Gastrocnemius medialis (tissue), 4 donors: ENCODE measurements around the gene RALGPS2. TPM values are rescaled to one million over a fixed set of nuclear protein-coding genes. Genes with fewer than 3 reads are reported as not detected.
"Not testable (repeated sequence)": the region's sequence is repeated elsewhere in the genome, so short reads cannot be mapped to it uniquely, and the experiment has no call there.

Experiments
- ATAC-seq, 2 donors: fragments of 150-250 bp; one replicate each; pipeline ENCODE4 v1.9.1; 2016
- DNase-seq, 2 donors: peaks; one replicate each; pipeline ENCODE4 v3.0.0-alpha.2; 2019
- H3K27ac ChIP-seq, 4 donors: fragments of 200-600 bp; sonication (generic); 1 replicate in 1 of 4; 2 replicates in 3 of 4; pipeline ENCODE4 v1.5.1; 2016 to 2018; ENCODE audit warnings: mild to moderate bottlenecking in 2 of 4, moderate library complexity in 1 of 4
- H3K27me3 ChIP-seq, 3 donors: fragments of 200-600 bp; sonication (generic) in 2 of 3; 1 replicate in 1 of 3; 2 replicates in 2 of 3; pipeline versions ENCODE4 v1.5.1 to v1.6.0; 2016 to 2019; ENCODE audit warnings: mild to moderate bottlenecking in 1 of 3, moderate library complexity in 1 of 3
- H3K36me3 ChIP-seq, 2 donors: fragments of 200-600 bp; sonication (generic) in 1 of 2; one replicate each; pipeline ENCODE4 v1.5.1; 2017 to 2018
- H3K4me1 ChIP-seq, 2 donors: fragments of 200-600 bp; sonication (generic) in 1 of 2; one replicate each; pipeline ENCODE4 v1.5.1; 2016 to 2017; ENCODE audit warnings: mild to moderate bottlenecking in 2 of 2
- H3K4me3 ChIP-seq, 4 donors: fragments of 200-600 bp; sonication (generic) in 3 of 4; 1 replicate in 1 of 4; 2 replicates in 3 of 4; pipeline ENCODE4 v1.5.1; 2016 to 2019; ENCODE audit warnings: mild to moderate bottlenecking in 2 of 4
- H3K9me3 ChIP-seq, 3 donors: fragments of 200-600 bp; sonication (generic) in 2 of 3; 1 replicate in 1 of 3; 2 replicates in 2 of 3; pipeline ENCODE4 v1.5.1; 2016 to 2019
- CTCF ChIP-seq, 5 experiments: fragments of 450-650 bp in 3 of 5; fragments of 200-600 bp in 2 of 5; sonication (generic) in 2 of 5; IDR thresholded peaks in 4 of 5; conservative IDR thresholded peaks in 1 of 5; 1 replicate in 4 of 5; 2 replicates in 1 of 5; pipeline ENCODE4 v1.5.1; 2016 to 2019; ENCODE audit warnings: antibody characterized with exemption in 5 of 5, mild to moderate bottlenecking in 3 of 5, moderate library complexity in 3 of 5
- POLR2A ChIP-seq, 2 donors: fragments of 450-650 bp; IDR thresholded peaks; one replicate each; pipeline ENCODE4 v1.6.1; 2017; ENCODE audit warnings: antibody characterized with exemption in 2 of 2, mild to moderate bottlenecking in 2 of 2, moderate library complexity in 2 of 2
- in situ Hi-C, 4 donors: fragments of 200-750 bp; cut with MboI; loops; one replicate each; pipeline versions ENCODE4 v1.15.0 to v1.8.0; 2017; ENCODE audit warnings: low sequenced_read_pairs in 4 of 4
- intact Hi-C: fragments of 100-400 bp; cut with DNase I; formaldehyde crosslinking; loops from one replicate; pipeline ENCODE4 v1.15.1; 2023; ENCODE audit warnings: low total_unique reads
- total RNA-seq, 4 donors: library from RNA; depleted of rRNA; stranded (reverse); fragments of >200 nt; gene quantifications; one replicate each; pipeline versions ENCODE4 v1.1.0 to v1.2.3, GENCODE V29; 2016

The RALGPS2 gene
- total RNA-seq, 4 donors from 2014 or later: 1.1 to 6.5 (median 2.5) TPM

- no peaks in the 10 kb centered on the region for H3K9me3 ChIP-seq
- DNase-seq: no peak
- no peak overlapping the region for H3K27ac ChIP-seq
- intact Hi-C loops: no loop called here
- no peaks in the 10 kb centered on the region for H3K36me3 ChIP-seq
- no peaks in the 10 kb centered on the region for H3K27me3 ChIP-seq
- no peaks in the 10 kb centered on the region for H3K4me1 ChIP-seq
- H3K4me3 ChIP-seq: no peak overlapping the region
- TF ChIP-seq CTCF (IDR thresholded peaks at IDR 0.05 in 4 of 5, conservative IDR thresholded peaks at IDR 0.05 in 1 of 5) (no peak), POLR2A (IDR thresholded peaks at IDR 0.05) (no peak)
- in situ Hi-C loops: no loop called here
- no peak for ATAC-seq
These were observed 96.3 kb downstream of the RALGPS2 start for GRCh38 chr1:178821134-178821866.

- no peak for TF ChIP-seq CTCF (IDR thresholded peaks at IDR 0.05 in 4 of 5, conservative IDR thresholded peaks at IDR 0.05 in 1 of 5)
- TF ChIP-seq POLR2A (IDR thresholded peaks at IDR 0.05): no peak
- DNase-seq: no peak
- Histone ChIP-seq H3K27ac (no peak overlapping the region), H3K4me3 (no peak overlapping the region), H3K27me3 (no peaks in the 10 kb centered on the region), H3K4me1 (no peaks in the 10 kb centered on the region), H3K36me3 (no peaks in the 10 kb centered on the region), H3K9me3 (no peaks in the 10 kb centered on the region)
- no peak for ATAC-seq
- in situ Hi-C loops: no loop called here
- intact Hi-C loops: no loop called here
These were observed 100.1 kb downstream of the RALGPS2 start for GRCh38 chr1:178825167-178825566.

- TF ChIP-seq POLR2A (IDR thresholded peaks at IDR 0.05): no peak
- TF ChIP-seq CTCF (IDR thresholded peaks at IDR 0.05 in 4 of 5, conservative IDR thresholded peaks at IDR 0.05 in 1 of 5): no peak
- no peak for DNase-seq
- in situ Hi-C loops: no loop called here
- H3K4me1 ChIP-seq: no peaks in the 10 kb centered on the region
- H3K27ac ChIP-seq: no peak overlapping the region
- intact Hi-C loops: no loop called here
- H3K9me3 ChIP-seq: no peaks in the 10 kb centered on the region
- no peaks in the 10 kb centered on the region for H3K27me3 ChIP-seq
- H3K36me3 ChIP-seq: no peaks in the 10 kb centered on the region
- no peak overlapping the region for H3K4me3 ChIP-seq
- ATAC-seq: no peak
These were observed 119.4 kb downstream of the RALGPS2 start for GRCh38 chr1:178844436-178844835.

- Histone ChIP-seq H3K36me3 (no peaks in the 10 kb centered on the region), H3K4me1 (no peaks in the 10 kb centered on the region), H3K9me3 (no peaks in the 10 kb centered on the region), H3K27me3 (no peaks in the 10 kb centered on the region), H3K27ac (no peak overlapping the region), H3K4me3 (no peak overlapping the region)
- in situ Hi-C loops: no loop called here
- TF ChIP-seq CTCF (IDR thresholded peaks at IDR 0.05 in 4 of 5, conservative IDR thresholded peaks at IDR 0.05 in 1 of 5) (no peak), POLR2A (IDR thresholded peaks at IDR 0.05) (no peak)
- intact Hi-C loops: no loop called here
- ATAC-seq: no peak
- no peak for DNase-seq
These were observed 121.3 kb downstream of the RALGPS2 start for GRCh38 chr1:178846306-178846705.

- no peak overlapping the region for H3K4me3 ChIP-seq
- no peaks in the 10 kb centered on the region for H3K4me1 ChIP-seq
- H3K27me3 ChIP-seq: no peaks in the 10 kb centered on the region
- no peaks in the 10 kb centered on the region for H3K36me3 ChIP-seq
- H3K9me3 ChIP-seq: no peaks in the 10 kb centered on the region
- TF ChIP-seq POLR2A (IDR thresholded peaks at IDR 0.05): no peak
- TF ChIP-seq CTCF (IDR thresholded peaks at IDR 0.05 in 4 of 5, conservative IDR thresholded peaks at IDR 0.05 in 1 of 5): no peak
- in situ Hi-C loops: no loop called here
- DNase-seq (no peak), ATAC-seq (no peak)
- H3K27ac ChIP-seq: no peak overlapping the region
- intact Hi-C loops: no loop called here
These were observed 122.4 kb downstream of the RALGPS2 start for GRCh38 chr1:178847396-178847849.

- H3K27me3 ChIP-seq, H3K4me3 ChIP-seq, in situ Hi-C loops, H3K4me1 ChIP-seq, DNase-seq, intact Hi-C loops, ATAC-seq, H3K9me3 ChIP-seq, H3K36me3 ChIP-seq, H3K27ac ChIP-seq: not testable (repeated sequence)
These were observed 122.9 kb downstream of the RALGPS2 start for GRCh38 chr1:178847919-178848318.
